OCI-LY1 (cell line): ENCODE results near the gene ZNF536.

Experiments used
- H2AFZ ChIP-seq: fragments of 200-600 bp; sonication (generic), shearing (Covaris generic); 2 replicates; pipeline ENCODE4 v1.6.0; 2014; ENCODE audit warnings: antibody characterized with exemption, mild to moderate bottlenecking, low read length
- H3F3A ChIP-seq: fragments of 200-600 bp; sonication (generic), shearing (Covaris generic); 2 replicates; pipeline ENCODE4 v1.6.0; 2014; ENCODE audit warnings: mild to moderate bottlenecking, antibody characterized with exemption, low read length, moderate library complexity; ENCODE audit not compliant: insufficient read depth
- H3K27ac ChIP-seq: fragments of 200-600 bp; sonication (generic); 2 replicates; pipeline ENCODE4 v1.5.1; 2014; ENCODE audit warnings: low read length, mixed run types, mild to moderate bottlenecking, low read depth; ENCODE audit not compliant: poor library complexity, severe bottlenecking
- H3K27me3 ChIP-seq: fragments of 200-600 bp; sonication (generic); 2 replicates; pipeline ENCODE4 v1.6.0; 2014; ENCODE audit warnings: antibody characterized with exemption, mild to moderate bottlenecking, low read length, moderate library complexity; ENCODE audit not compliant: insufficient read depth
- H3K36me3 ChIP-seq: fragments of 200-600 bp; sonication (generic); 2 replicates; pipeline ENCODE4 v1.6.1; 2014; ENCODE audit warnings: mild to moderate bottlenecking, antibody characterized with exemption, low read length, moderate library complexity, mixed read lengths; ENCODE audit not compliant: insufficient read depth
- H3K4me1 ChIP-seq: fragments of 200-600 bp; sonication (generic); 2 replicates; pipeline ENCODE4 v1.5.1; 2014; ENCODE audit warnings: mild to moderate bottlenecking, low read length, moderate library complexity; ENCODE audit not compliant: insufficient read depth, severe bottlenecking
- H3K4me2 ChIP-seq: fragments of 200-600 bp; sonication (generic), shearing (Covaris generic); 2 replicates; pipeline ENCODE4 v1.6.1; 2014; ENCODE audit warnings: low read length
- H3K4me3 ChIP-seq: fragments of 200-600 bp; sonication (generic); 2 replicates; pipeline ENCODE4 v1.5.1; 2014; ENCODE audit warnings: low read length, low read depth, mild to moderate bottlenecking, mixed read lengths; ENCODE audit not compliant: poor library complexity, severe bottlenecking
- H3K79me2 ChIP-seq: fragments of 200-600 bp; shearing (Covaris generic); 2 replicates; pipeline ENCODE4 v1.6.1; 2016; ENCODE audit warnings: mixed run types, low read length, mixed read lengths; ENCODE audit not compliant: insufficient read depth
- H3K9ac ChIP-seq: fragments of 200-600 bp; sonication (generic), shearing (Covaris generic); 2 replicates; pipeline ENCODE4 v1.6.1; 2014; ENCODE audit warnings: mild to moderate bottlenecking, low read length, mixed read lengths
- H3K9me2 ChIP-seq: fragments of 200-600 bp; sonication (generic), shearing (Covaris generic); 2 replicates; pipeline ENCODE4 v1.6.1; 2014; ENCODE audit warnings: low read depth, mild to moderate bottlenecking, low read length, mixed read lengths
- H3K9me3 ChIP-seq: fragments of 200-600 bp; shearing (Covaris generic); 2 replicates; pipeline ENCODE4 v1.6.1; 2014; ENCODE audit warnings: low read length, mixed read lengths
- H4K20me1 ChIP-seq: fragments of 200-600 bp; sonication (generic), shearing (Covaris generic); 2 replicates; pipeline ENCODE4 v1.6.0; 2016; ENCODE audit warnings: mild to moderate bottlenecking, low read length; ENCODE audit not compliant: insufficient read depth
- CTCF ChIP-seq: fragments of 200-600 bp; sonication (generic), shearing (Covaris generic); IDR thresholded peaks from 2 replicates; pipeline ENCODE4 v1.5.1; 2017; ENCODE audit warnings: mild to moderate bottlenecking, antibody characterized with exemption, low read length, moderate library complexity, mixed read lengths
- EZH2 ChIP-seq: fragments of 200-600 bp; sonication (generic), shearing (Covaris generic); IDR thresholded peaks from 2 replicates; pipeline ENCODE4 v1.8.0; 2017; ENCODE audit warnings: borderline replicate concordance, mixed run types, mild to moderate bottlenecking, antibody characterized with exemption, low read length, moderate library complexity, mixed read lengths

The ZNF536 gene

GRCh38 chr19:30371161-30371836, 885 bp upstream of the ZNF536 start:
- H4K20me1 ChIP-seq: no peaks in the 10 kb centered on the region
- no peak overlapping the region for H3K4me3 ChIP-seq
- TF ChIP-seq CTCF (no peak), EZH2 (no peak)
- H2AFZ ChIP-seq: no peak overlapping the region
- no peaks in the 10 kb centered on the region for H3K27me3 ChIP-seq
- no peak overlapping the region for H3K27ac ChIP-seq
- no peaks in the 10 kb centered on the region for H3K9me2 ChIP-seq
- no peaks in the 10 kb centered on the region for H3K79me2 ChIP-seq
- no peak overlapping the region for H3K4me2 ChIP-seq
- no peaks in the 10 kb centered on the region for H3K36me3 ChIP-seq
- no peaks in the 10 kb centered on the region for H3K9me3 ChIP-seq
- no peaks in the 10 kb centered on the region for H3K4me1 ChIP-seq
- no peak overlapping the region for H3K9ac ChIP-seq
- no peaks in the 10 kb centered on the region for H3F3A ChIP-seq

DNA sequence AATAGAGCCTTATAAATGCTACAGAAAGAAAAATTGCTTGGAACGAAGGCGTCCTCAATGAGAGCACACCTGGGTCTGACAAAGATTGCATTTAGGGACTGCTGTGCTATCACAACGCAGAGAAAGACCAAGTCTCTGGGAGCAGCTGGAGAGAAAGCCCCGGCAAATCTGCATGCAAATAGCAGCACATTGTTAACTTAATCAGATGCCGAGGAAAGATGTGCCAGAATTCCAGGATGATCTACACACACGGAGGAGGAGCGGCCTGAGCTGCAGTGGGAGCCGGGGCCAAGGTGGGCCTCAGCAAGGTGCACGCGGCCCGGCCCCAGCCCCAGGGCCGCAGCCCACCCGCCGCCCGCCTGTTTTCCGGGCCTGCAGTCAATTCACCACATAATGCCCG, 1.4 kb downstream of the ZNF536 start:
- Histone ChIP-seq H4K20me1 (no peaks in the 10 kb centered on the region), H3F3A (no peaks in the 10 kb centered on the region), H3K4me3 (no peak overlapping the region), H3K9me3 (no peaks in the 10 kb centered on the region), H3K27me3 (no peaks in the 10 kb centered on the region), H3K9ac (no peak overlapping the region), H3K4me1 (no peaks in the 10 kb centered on the region), H3K4me2 (no peak overlapping the region), H3K79me2 (no peaks in the 10 kb centered on the region), H3K9me2 (no peaks in the 10 kb centered on the region), H3K36me3 (no peaks in the 10 kb centered on the region), H2AFZ (no peak overlapping the region), H3K27ac (no peak overlapping the region)
- TF ChIP-seq CTCF (no peak), EZH2 (no peak)

GRCh38 chr19:30374539-30374864, 2.3 kb downstream of the ZNF536 start:
- Histone ChIP-seq H3K27me3 (no peaks in the 10 kb centered on the region), H4K20me1 (no peaks in the 10 kb centered on the region), H3K4me2 (no peak overlapping the region), H3K79me2 (no peaks in the 10 kb centered on the region), H3K36me3 (no peaks in the 10 kb centered on the region), H3K4me3 (no peak overlapping the region), H3K9me2 (no peaks in the 10 kb centered on the region), H3F3A (no peaks in the 10 kb centered on the region), H3K9ac (no peak overlapping the region), H3K4me1 (no peaks in the 10 kb centered on the region), H2AFZ (no peak overlapping the region), H3K9me3 (no peaks in the 10 kb centered on the region), H3K27ac (no peak overlapping the region)
- TF ChIP-seq CTCF (no peak), EZH2 (no peak)
